ENCODE data around the gene ICAM4. TPM values are rescaled to one million over a fixed set of nuclear protein-coding genes. Genes with fewer than 3 reads are reported as not detected.
"Not testable (repeated sequence)": the region's sequence is repeated elsewhere in the genome, so short reads cannot be mapped to it uniquely, and the experiment has no call there.

The ICAM4 gene
- total and polyA plus RNA-seq, 7 experiments from 2014 or later = 0.40 to 3.7 (median 0.73) TPM

DNA sequence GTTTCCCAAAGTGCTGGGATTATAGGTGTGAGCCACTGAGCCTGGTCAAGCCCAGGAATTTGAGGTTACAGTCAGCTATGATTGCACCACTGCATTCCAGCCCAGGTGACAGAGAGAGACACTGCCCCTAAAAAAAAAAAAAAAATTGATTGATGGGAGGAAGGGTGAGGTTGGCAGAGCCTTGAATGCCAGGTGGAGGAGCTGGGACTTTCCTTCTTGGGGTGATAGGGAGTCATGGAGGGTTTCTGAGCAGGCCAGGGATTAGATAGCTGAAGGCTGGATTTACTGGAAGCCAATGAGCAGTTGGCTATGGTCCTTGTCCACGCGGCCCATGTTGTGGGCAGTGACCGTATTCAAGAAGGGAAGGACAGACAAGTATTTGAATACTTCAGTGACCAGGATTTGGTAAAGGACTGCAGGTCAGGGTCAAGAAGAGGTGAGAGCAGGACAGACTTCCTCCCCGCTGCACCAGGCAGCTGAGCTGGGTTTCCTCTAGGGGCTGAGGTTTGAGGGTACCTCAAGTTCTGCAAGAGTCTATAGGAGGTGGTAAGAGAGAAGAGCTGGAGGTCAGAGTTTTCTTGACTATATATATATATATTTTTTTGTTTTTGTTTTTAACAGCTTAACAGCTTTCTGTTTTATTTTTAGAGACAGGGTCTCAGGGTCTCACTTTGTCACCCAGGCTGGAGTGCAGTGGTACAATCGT is 6.9 kb upstream of the ICAM4 start:
- ATAC-seq = no peak
- Histone ChIP-seq H3K9me3 (ENCODE audit: control insufficient read depth in 2 of 3, low read length in 3 of 3) (no peaks in the 10 kb centered on the region), H3K36me3 (ENCODE audit: control insufficient read depth in 2 of 3, insufficient read depth in 3 of 3, low read length in 3 of 3) (peaks cover 0 to 31% (median 0%) of the 10 kb centered on the region in 3 experiments), H3K27me3 (ENCODE audit: control insufficient read depth in 2 of 2, insufficient read depth in 2 of 2, low read length in 2 of 2) (no peaks in the 10 kb centered on the region), H3K4me1 (ENCODE audit: control insufficient read depth in 2 of 2, insufficient read depth in 2 of 2, low read length in 2 of 2) (peaks cover 0 to 3% of the 10 kb centered on the region in 2 donors), H3K4me3 (ENCODE audit: low read length) (no peak overlapping the region), H3K27ac (ENCODE audit: low read depth, low read length) (no peak overlapping the region)
- intact Hi-C loops (cut with micrococcal nuclease) = no loop called here
- no peaks in the 10 kb centered on the region for H3K27me3 Mint-ChIP-seq
- H3K4me3 Mint-ChIP-seq = no peak overlapping the region
- peaks cover 2 to 21% (median 15%) of the 10 kb centered on the region in 5 donors for H3K36me3 Mint-ChIP-seq
- CTCF ChIA-PET = interaction anchor here (2.0 kb wide), 1 partner anchor 9 kb away, joined by 14 read pairs; the partner anchor contains the start of gene ICAM1
- peaks cover 4 to 28% (median 8%) of the 10 kb centered on the region in 7 donors for H3K4me1 Mint-ChIP-seq
- no peaks in the 10 kb centered on the region for H3K9me3 Mint-ChIP-seq
- H3K27ac Mint-ChIP-seq = peak overlapping the region in 4 of 9 donors; percentile 3 to 86 (median 32)
- POLR2A ChIA-PET = interaction anchor here (0.6 kb wide), 1 partner anchor 11 kb away, joined by 6 read pairs; no protein-coding TSS in a partner anchor
- DNase-seq = no peak

DNA sequence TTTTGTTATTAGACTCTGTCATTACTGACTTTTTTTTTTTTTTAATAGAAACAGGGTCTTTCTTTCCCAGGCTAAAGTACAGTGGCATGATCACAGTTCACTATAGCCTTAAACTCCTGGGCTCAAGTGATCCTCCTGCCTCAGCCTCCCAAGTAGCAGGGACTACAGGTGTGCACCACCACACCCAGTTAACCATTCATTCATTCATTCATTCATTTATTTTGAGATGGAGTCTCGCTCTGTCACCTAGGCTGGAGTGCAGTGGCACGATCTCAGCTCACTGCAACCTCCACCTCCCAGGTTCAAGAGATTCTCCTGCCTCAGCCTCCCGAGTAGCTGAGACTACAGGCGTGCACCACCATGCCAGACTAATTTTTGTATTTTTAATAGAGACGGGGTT is 4.7 kb upstream of the ICAM4 start:
- H3K27ac Mint-ChIP-seq; H3K27ac ChIP-seq (ENCODE audit: low read depth, low read length); H3K27me3 ChIP-seq (ENCODE audit: control insufficient read depth in 2 of 2, insufficient read depth in 2 of 2, low read length in 2 of 2); H3K4me3 ChIP-seq (ENCODE audit: low read length); intact Hi-C loops (cut with micrococcal nuclease); H3K27me3 Mint-ChIP-seq; H3K4me3 Mint-ChIP-seq; H3K9me3 Mint-ChIP-seq; H3K9me3 ChIP-seq (ENCODE audit: control insufficient read depth in 2 of 3, low read length in 3 of 3); DNase-seq; CTCF ChIA-PET; ATAC-seq: not testable (repeated sequence)
- Histone ChIP-seq H3K36me3 (ENCODE audit: control insufficient read depth in 2 of 3, insufficient read depth in 3 of 3, low read length in 3 of 3) (peaks cover 0 to 37% (median 0%) of the 10 kb centered on the region in 3 experiments), H3K4me1 (ENCODE audit: control insufficient read depth in 2 of 2, insufficient read depth in 2 of 2, low read length in 2 of 2) (peaks cover 3 to 11% of the 10 kb centered on the region in 2 donors)
- Mint-ChIP-seq H3K36me3 (peaks cover 7 to 33% (median 21%) of the 10 kb centered on the region in 5 donors), H3K4me1 (peaks cover 8 to 44% (median 18%) of the 10 kb centered on the region in 7 donors)
- POLR2A ChIA-PET = interaction anchor here (0.8 kb wide), 1 partner anchor 81 kb away, joined by 4 read pairs; no protein-coding TSS in a partner anchor

GRCh38 chr19:10283301-10284064 is 3.3 kb upstream of the ICAM4 start:
- Histone ChIP-seq H3K4me3 (ENCODE audit: low read length) (no peak overlapping the region), H3K27ac (ENCODE audit: low read depth, low read length) (no peak overlapping the region), H3K4me1 (ENCODE audit: control insufficient read depth in 2 of 2, insufficient read depth in 2 of 2, low read length in 2 of 2) (peaks cover 9 to 21% of the 10 kb centered on the region in 2 donors), H3K27me3 (ENCODE audit: control insufficient read depth in 2 of 2, insufficient read depth in 2 of 2, low read length in 2 of 2) (peaks cover 2 to 12% of the 10 kb centered on the region in 2 donors), H3K9me3 (ENCODE audit: control insufficient read depth in 2 of 3, low read length in 3 of 3) (no peaks in the 10 kb centered on the region), H3K36me3 (ENCODE audit: control insufficient read depth in 2 of 3, insufficient read depth in 3 of 3, low read length in 3 of 3) (peaks cover 0 to 33% (median 0%) of the 10 kb centered on the region in 3 experiments)
- H3K4me1 Mint-ChIP-seq = peaks cover 14 to 50% (median 31%) of the 10 kb centered on the region in 7 donors
- H3K4me3 Mint-ChIP-seq = no peak overlapping the region
- ChIA-PET CTCF (interaction anchor here (0.5 to 0.6 kb wide), 2 partner anchors 107 to 152 kb away, joined by 3 read pairs; no protein-coding TSS in a partner anchor), POLR2A (no interaction called here)
- no peak for ATAC-seq
- H3K9me3 Mint-ChIP-seq = no peaks in the 10 kb centered on the region
- no peak overlapping the region for H3K27ac Mint-ChIP-seq
- intact Hi-C loops (cut with micrococcal nuclease) = no loop called here
- peaks cover 7 to 33% (median 17%) of the 10 kb centered on the region in 5 donors for H3K36me3 Mint-ChIP-seq
- H3K27me3 Mint-ChIP-seq = peaks cover 6 to 9% (median 7%) of the 10 kb centered on the region in 5 donors
- DNase-seq = no peak

DNA sequence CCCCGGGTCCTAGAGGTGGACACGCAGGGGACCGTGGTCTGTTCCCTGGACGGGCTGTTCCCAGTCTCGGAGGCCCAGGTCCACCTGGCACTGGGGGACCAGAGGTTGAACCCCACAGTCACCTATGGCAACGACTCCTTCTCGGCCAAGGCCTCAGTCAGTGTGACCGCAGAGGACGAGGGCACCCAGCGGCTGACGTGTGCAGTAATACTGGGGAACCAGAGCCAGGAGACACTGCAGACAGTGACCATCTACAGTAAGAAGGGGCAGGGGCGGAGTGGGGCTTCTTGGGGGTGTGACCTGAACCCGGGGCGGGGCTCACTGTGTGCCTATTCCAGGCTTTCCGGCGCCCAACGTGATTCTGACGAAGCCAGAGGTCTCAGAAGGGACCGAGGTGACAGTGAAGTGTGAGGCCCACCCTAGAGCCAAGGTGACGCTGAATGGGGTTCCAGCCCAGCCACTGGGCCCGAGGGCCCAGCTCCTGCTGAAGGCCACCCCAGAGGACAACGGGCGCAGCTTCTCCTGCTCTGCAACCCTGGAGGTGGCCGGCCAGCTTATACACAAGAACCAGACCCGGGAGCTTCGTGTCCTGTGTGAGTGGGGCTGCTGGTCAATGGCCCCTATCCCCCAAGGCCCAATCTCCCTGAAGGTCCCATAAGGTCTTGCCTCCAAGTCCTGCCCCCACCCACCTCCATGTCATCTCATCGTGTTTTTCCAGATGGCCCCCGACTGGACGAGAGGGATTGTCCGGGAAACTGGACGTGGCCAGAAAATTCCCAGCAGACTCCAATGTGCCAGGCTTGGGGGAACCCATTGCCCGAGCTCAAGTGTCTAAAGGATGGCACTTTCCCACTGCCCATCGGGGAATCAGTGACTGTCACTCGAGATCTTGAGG is 2.4 kb upstream of the ICAM4 start:
- H3K36me3 ChIP-seq (ENCODE audit: control insufficient read depth in 2 of 3, insufficient read depth in 3 of 3, low read length in 3 of 3) = peaks cover 0 to 29% (median 0%) of the 10 kb centered on the region in 3 experiments
- Mint-ChIP-seq H3K27ac (no peak overlapping the region), H3K9me3 (no peaks in the 10 kb centered on the region), H3K4me3 (no peak overlapping the region), H3K4me1 (peaks cover 22 to 54% (median 34%) of the 10 kb centered on the region in 7 donors), H3K27me3 (peaks cover 8 to 18% (median 14%) of the 10 kb centered on the region in 5 donors), H3K36me3 (peaks cover 7 to 30% (median 13%) of the 10 kb centered on the region in 5 donors)
- CTCF ChIA-PET = interaction anchor here (0.5 kb wide), 1 partner anchor 106 kb away, joined by 3 read pairs; no protein-coding TSS in a partner anchor
- peaks cover 17 to 28% of the 10 kb centered on the region in 2 donors for H3K4me1 ChIP-seq (ENCODE audit: control insufficient read depth in 2 of 2, insufficient read depth in 2 of 2, low read length in 2 of 2)
- H3K27me3 ChIP-seq (ENCODE audit: control insufficient read depth in 2 of 2, insufficient read depth in 2 of 2, low read length in 2 of 2) = peaks cover 8 to 19% of the 10 kb centered on the region in 2 donors
- DNase-seq = no peak
- no peaks in the 10 kb centered on the region for H3K9me3 ChIP-seq (ENCODE audit: control insufficient read depth in 2 of 3, low read length in 3 of 3)
- POLR2A ChIA-PET = no interaction called here
- no peak overlapping the region for H3K4me3 ChIP-seq (ENCODE audit: low read length)
- H3K27ac ChIP-seq (ENCODE audit: low read depth, low read length) = no peak overlapping the region
- no peak for ATAC-seq
- intact Hi-C loops (cut with micrococcal nuclease) = no loop called here

DNA sequence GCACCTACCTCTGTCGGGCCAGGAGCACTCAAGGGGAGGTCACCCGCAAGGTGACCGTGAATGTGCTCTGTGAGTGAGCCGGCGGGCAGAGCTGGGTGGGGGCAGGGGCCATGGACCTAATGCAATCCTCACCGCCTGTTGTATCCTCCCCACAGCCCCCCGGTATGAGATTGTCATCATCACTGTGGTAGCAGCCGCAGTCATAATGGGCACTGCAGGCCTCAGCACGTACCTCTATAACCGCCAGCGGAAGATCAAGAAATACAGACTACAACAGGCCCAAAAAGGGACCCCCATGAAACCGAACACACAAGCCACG is 1.8 kb upstream of the ICAM4 start:
- POLR2A ChIA-PET = interaction anchor here (0.6 kb wide), 1 partner anchor 57 kb away, joined by 3 read pairs; no protein-coding TSS in a partner anchor
- intact Hi-C loops (cut with micrococcal nuclease) = loop anchor here in 1 of 2 donors (5.0 kb wide), 1 partner anchor 192 kb away; no protein-coding TSS in a partner anchor
- H3K27me3 Mint-ChIP-seq = peaks cover 8 to 20% (median 15%) of the 10 kb centered on the region in 5 donors
- CTCF ChIA-PET = no interaction called here
- Histone ChIP-seq H3K27me3 (ENCODE audit: control insufficient read depth in 2 of 2, insufficient read depth in 2 of 2, low read length in 2 of 2) (peaks cover 8 to 19% of the 10 kb centered on the region in 2 donors), H3K36me3 (ENCODE audit: control insufficient read depth in 2 of 3, insufficient read depth in 3 of 3, low read length in 3 of 3) (peaks cover 0 to 29% (median 0%) of the 10 kb centered on the region in 3 experiments), H3K4me1 (ENCODE audit: control insufficient read depth in 2 of 2, insufficient read depth in 2 of 2, low read length in 2 of 2) (peaks cover 16 to 30% of the 10 kb centered on the region in 2 donors), H3K9me3 (ENCODE audit: control insufficient read depth in 2 of 3, low read length in 3 of 3) (no peaks in the 10 kb centered on the region), H3K27ac (ENCODE audit: low read depth, low read length) (no peak overlapping the region), H3K4me3 (ENCODE audit: low read length) (no peak overlapping the region)
- DNase-seq (no peak), ATAC-seq (no peak)
- H3K9me3 Mint-ChIP-seq = no peaks in the 10 kb centered on the region
- no peak overlapping the region for H3K27ac Mint-ChIP-seq
- peaks cover 17 to 50% (median 31%) of the 10 kb centered on the region in 7 donors for H3K4me1 Mint-ChIP-seq
- H3K36me3 Mint-ChIP-seq = peaks cover 6 to 28% (median 11%) of the 10 kb centered on the region in 5 donors
- H3K4me3 Mint-ChIP-seq = no peak overlapping the region

- CTCF ChIA-PET = no interaction called here
- H3K27ac Mint-ChIP-seq = no peak overlapping the region
Observed at GRCh38 chr19:10285393-10285792, 1.4 kb upstream of the ICAM4 start.

More at GRCh38 chr19:10285393-10285792, 1.4 kb upstream of the ICAM4 start:
- DNase-seq = no peak
- Mint-ChIP-seq H3K27me3 (peaks cover 13 to 24% (median 18%) of the 10 kb centered on the region in 5 donors), H3K36me3 (peaks cover 5 to 26% (median 9%) of the 10 kb centered on the region in 5 donors), H3K4me1 (peaks cover 20 to 52% (median 34%) of the 10 kb centered on the region in 7 donors), H3K9me3 (no peaks in the 10 kb centered on the region), H3K4me3 (no peak overlapping the region)
- peaks cover 8 to 19% of the 10 kb centered on the region in 2 donors for H3K27me3 ChIP-seq (ENCODE audit: control insufficient read depth in 2 of 2, insufficient read depth in 2 of 2, low read length in 2 of 2)
- H3K27ac ChIP-seq (ENCODE audit: low read depth, low read length) = no peak overlapping the region
- peaks cover 0 to 29% (median 0%) of the 10 kb centered on the region in 3 experiments for H3K36me3 ChIP-seq (ENCODE audit: control insufficient read depth in 2 of 3, insufficient read depth in 3 of 3, low read length in 3 of 3)
- ATAC-seq = no peak
- POLR2A ChIA-PET = interaction anchor here (0.6 to 2.2 kb wide), 2 partner anchors 14 to 57 kb away, joined by 3 to 8 read pairs; partner anchors contain the start of gene ICAM1
- peaks cover 20 to 35% of the 10 kb centered on the region in 2 donors for H3K4me1 ChIP-seq (ENCODE audit: control insufficient read depth in 2 of 2, insufficient read depth in 2 of 2, low read length in 2 of 2)
- intact Hi-C loops (cut with micrococcal nuclease) = loop anchor here in 1 of 2 donors (5.0 kb wide), 1 partner anchor 192 kb away; no protein-coding TSS in a partner anchor
- H3K9me3 ChIP-seq (ENCODE audit: control insufficient read depth in 2 of 3, low read length in 3 of 3) = no peaks in the 10 kb centered on the region
- no peak overlapping the region for H3K4me3 ChIP-seq (ENCODE audit: low read length)

Measured in naive thymus-derived CD4-positive, alpha-beta T cell (primary cell).